Vagina (tissue), 2 donors: ENCODE measurements around the gene MAPRE2. TPM values are rescaled to one million over a fixed set of nuclear protein-coding genes. Genes with fewer than 3 reads are reported as not detected.

ENCODE experiments used
- DNase-seq, 2 donors: peaks; one replicate each; pipeline ENCODE4 v3.0.0-alpha.2; 2017; ENCODE audit errors: extremely low spot score in 2 of 2
- H3K27ac ChIP-seq: fragments of 200-600 bp; sonication (generic); one replicate; pipeline ENCODE4 v1.5.1; 2019
- H3K27me3 ChIP-seq: fragments of 200-600 bp; sonication (generic); one replicate; pipeline ENCODE4 v1.5.1; 2019
- H3K36me3 ChIP-seq, 2 donors: fragments of 200-600 bp; sonication (generic); one replicate each; pipeline ENCODE4 v1.5.1; 2017 to 2019
- H3K4me1 ChIP-seq: fragments of 200-600 bp; sonication (generic); one replicate; pipeline ENCODE4 v1.5.1; 2019
- H3K4me3 ChIP-seq, 2 donors: fragments of 200-600 bp; sonication (generic); 1 replicate in 1 of 2; 2 replicates in 1 of 2; pipeline ENCODE4 v1.5.1; 2016 to 2019
- H3K9me3 ChIP-seq: fragments of 200-600 bp; sonication (generic); one replicate; pipeline ENCODE4 v1.5.1; 2019
- CTCF ChIP-seq, 3 experiments: fragments of 450-650 bp in 2 of 3; fragments of 200-600 bp in 1 of 3; sonication (generic) in 1 of 3; IDR thresholded peaks; one replicate each; pipeline ENCODE4 v1.5.1; 2017 to 2019; ENCODE audit warnings: antibody characterized with exemption in 3 of 3, mild to moderate bottlenecking in 2 of 3, moderate library complexity in 2 of 3
- POLR2A ChIP-seq, 2 donors: fragments of 450-650 bp; IDR thresholded peaks; one replicate each; pipeline ENCODE4 v1.6.1; 2017; ENCODE audit warnings: antibody characterized with exemption in 2 of 2, mild to moderate bottlenecking in 2 of 2, moderate library complexity in 2 of 2
- POLR2AphosphoS5 ChIP-seq, 2 donors: sonication (generic); formaldehyde crosslinking; IDR thresholded peaks; one replicate each; pipeline ENCODE4 v1.9.0; 2017; ENCODE audit warnings: antibody characterized with exemption in 2 of 2, mild to moderate bottlenecking in 2 of 2, low read depth in 1 of 2; ENCODE audit not compliant: insufficient read depth in 1 of 2
- intact Hi-C: fragments of 100-400 bp; cut with DNase I; formaldehyde crosslinking; loops from one replicate; pipeline ENCODE4 v1.15.1; 2023
- total RNA-seq: library from RNA; depleted of rRNA; stranded (reverse); fragments of >200 nt; gene quantifications from one replicate; pipeline ENCODE4 v1.2.3, GENCODE V29; 2016

The MAPRE2 gene
- total RNA-seq, 1 donor from 2014 or later, result 21.4 TPM

GRCh38 chr18:35117951-35118411 is 76.8 kb downstream of the MAPRE2 start:
- Histone ChIP-seq H3K4me3 (no peak overlapping the region), H3K4me1 (peaks cover 29% of the 10 kb centered on the region), H3K9me3 (no peaks in the 10 kb centered on the region), H3K36me3 (no peaks in the 10 kb centered on the region), H3K27me3 (no peaks in the 10 kb centered on the region), H3K27ac (peak overlapping the region; percentile 92)
- intact Hi-C loops, result no loop called here
- TF ChIP-seq CTCF (IDR thresholded peaks at IDR 0.05) (no peak), POLR2AphosphoS5 (IDR thresholded peaks at IDR 0.05; ENCODE audit: insufficient read depth in 1 of 2, low read depth in 1 of 2) (peak; percentile 32 to 92)
- DNase-seq, result no peak

GRCh38 chr18:35118641-35119040 is 77.4 kb downstream of the MAPRE2 start:
- no peaks in the 10 kb centered on the region for H3K27me3 ChIP-seq
- DNase-seq, result no peak
- no peaks in the 10 kb centered on the region for H3K9me3 ChIP-seq
- peaks cover 29% of the 10 kb centered on the region for H3K4me1 ChIP-seq
- intact Hi-C loops, result no loop called here
- H3K36me3 ChIP-seq, result no peaks in the 10 kb centered on the region
- no peak for TF ChIP-seq POLR2A (IDR thresholded peaks at IDR 0.05)
- TF ChIP-seq POLR2AphosphoS5 (IDR thresholded peaks at IDR 0.05; ENCODE audit: insufficient read depth in 1 of 2, low read depth in 1 of 2), result no peak
- no peak for TF ChIP-seq CTCF (IDR thresholded peaks at IDR 0.05)
- H3K27ac ChIP-seq, result peak overlapping the region; percentile 92
- H3K4me3 ChIP-seq, result no peak overlapping the region

- H3K4me3 ChIP-seq, result no peak overlapping the region
- no peaks in the 10 kb centered on the region for H3K9me3 ChIP-seq
- H3K27ac ChIP-seq, result no peak overlapping the region
- H3K4me1 ChIP-seq, result peaks cover 35% of the 10 kb centered on the region
- intact Hi-C loops, result no loop called here
- DNase-seq, result no peak
- TF ChIP-seq CTCF (IDR thresholded peaks at IDR 0.05) (no peak), POLR2AphosphoS5 (IDR thresholded peaks at IDR 0.05; ENCODE audit: insufficient read depth in 1 of 2, low read depth in 1 of 2) (no peak), POLR2A (IDR thresholded peaks at IDR 0.05) (no peak)
- H3K27me3 ChIP-seq, result no peaks in the 10 kb centered on the region
- H3K36me3 ChIP-seq, result no peaks in the 10 kb centered on the region
Measured at GRCh38 chr18:35121038-35121437, 79.8 kb downstream of the MAPRE2 start.

- Histone ChIP-seq H3K27ac (no peak overlapping the region), H3K9me3 (no peaks in the 10 kb centered on the region), H3K4me3 (no peak overlapping the region), H3K4me1 (peaks cover 33% of the 10 kb centered on the region), H3K36me3 (no peaks in the 10 kb centered on the region), H3K27me3 (no peaks in the 10 kb centered on the region)
- DNase-seq, result no peak
- TF ChIP-seq CTCF (IDR thresholded peaks at IDR 0.05) (no peak), POLR2A (IDR thresholded peaks at IDR 0.05) (no peak), POLR2AphosphoS5 (IDR thresholded peaks at IDR 0.05; ENCODE audit: insufficient read depth in 1 of 2, low read depth in 1 of 2) (no peak)
- intact Hi-C loops, result no loop called here
Measured at GRCh38 chr18:35121531-35121930, 80.3 kb downstream of the MAPRE2 start.

- no peak for DNase-seq
- H3K4me3 ChIP-seq, result no peak overlapping the region
- no peaks in the 10 kb centered on the region for H3K27me3 ChIP-seq
- no peak overlapping the region for H3K27ac ChIP-seq
- no peaks in the 10 kb centered on the region for H3K9me3 ChIP-seq
- TF ChIP-seq POLR2AphosphoS5 (IDR thresholded peaks at IDR 0.05; ENCODE audit: insufficient read depth in 1 of 2, low read depth in 1 of 2), result no peak
- no peak for TF ChIP-seq CTCF (IDR thresholded peaks at IDR 0.05)
- no peak for TF ChIP-seq POLR2A (IDR thresholded peaks at IDR 0.05)
- no peaks in the 10 kb centered on the region for H3K36me3 ChIP-seq
- peaks cover 22% of the 10 kb centered on the region for H3K4me1 ChIP-seq
- intact Hi-C loops, result no loop called here
Measured at GRCh38 chr18:35122586-35123224, 81.5 kb downstream of the MAPRE2 start.
